ENCODE measurements around the gene PLXNA2. TPM values are rescaled to one million over a fixed set of nuclear protein-coding genes. Genes with fewer than 3 reads are reported as not detected.

The PLXNA2 gene
- total RNA-seq, 1 experiment from 2014 or later: 10.2 TPM

- no peak overlapping the region for H3K4me3 ChIP-seq
- no peaks in the 10 kb centered on the region for H3K27me3 ChIP-seq (ENCODE audit: insufficient read depth, low read depth)
- H3K4me1 ChIP-seq (replicated peaks; ENCODE audit: insufficient read depth): peaks cover 29% of the 10 kb centered on the region
- H2AFZ ChIP-seq: no peak overlapping the region
- TF ChIP-seq EZH2 (IDR thresholded peaks at IDR 0.05; ENCODE audit: low read depth) (no peak), CTCF (conservative IDR thresholded peaks at IDR 0.05) (no peak)
- H3K9me3 ChIP-seq (ENCODE audit: insufficient read depth, low read depth): no peaks in the 10 kb centered on the region
- H3K9me2 ChIP-seq (ENCODE audit: insufficient read depth): no peaks in the 10 kb centered on the region
- H3K79me2 ChIP-seq (ENCODE audit: low read depth): peaks cover 9% of the 10 kb centered on the region; the same call in 1 of the 2 replicates
- no peaks in the 10 kb centered on the region for H4K20me1 ChIP-seq (ENCODE audit: insufficient read depth)
- POLR2A ChIA-PET (ENCODE audit: unreplicated experiment): no interaction called here
- DNase-seq: no peak
- intact Hi-C loops (cut with micrococcal nuclease; ENCODE audit: unreplicated experiment): no loop called here
- no TSS peak for BruUV-seq (replicated peaks)
- no peaks in the 10 kb centered on the region for H3K36me3 ChIP-seq (ENCODE audit: low read depth)
- peaks cover 21% of the 10 kb centered on the region for H3F3A ChIP-seq (ENCODE audit: insufficient read depth, low read depth)
- CTCF ChIA-PET: interaction anchor here (0.6 to 1.5 kb wide), 3 partner anchors 21 to 684 kb away, joined by 3 to 7 read pairs (median 5); no protein-coding TSS in a partner anchor
- H3K27ac ChIP-seq: no peak overlapping the region
- no peak overlapping the region for H3K4me2 ChIP-seq
Observed at GRCh38 chr1:208153386-208153785, 90.8 kb downstream of the PLXNA2 start.

- intact Hi-C loops (cut with micrococcal nuclease; ENCODE audit: unreplicated experiment): no loop called here
- ChIA-PET POLR2A (ENCODE audit: unreplicated experiment) (no interaction called here), CTCF (interaction anchor here (0.8 kb wide), 1 partner anchor 12 kb away, joined by 3 read pairs; no protein-coding TSS in a partner anchor)
- Histone ChIP-seq H3K4me1 (replicated peaks; ENCODE audit: insufficient read depth) (peaks cover 29% of the 10 kb centered on the region), H3F3A (ENCODE audit: insufficient read depth, low read depth) (peaks cover 21% of the 10 kb centered on the region), H3K9me2 (ENCODE audit: insufficient read depth) (no peaks in the 10 kb centered on the region), H3K4me2 (no peak overlapping the region), H2AFZ (no peak overlapping the region), H3K9me3 (ENCODE audit: insufficient read depth, low read depth) (no peaks in the 10 kb centered on the region), H3K27ac (no peak overlapping the region), H3K27me3 (ENCODE audit: insufficient read depth, low read depth) (no peaks in the 10 kb centered on the region), H3K79me2 (ENCODE audit: low read depth) (peaks cover 9% of the 10 kb centered on the region; the same call in 1 of the 2 replicates), H4K20me1 (ENCODE audit: insufficient read depth) (no peaks in the 10 kb centered on the region), H3K4me3 (no peak overlapping the region), H3K36me3 (ENCODE audit: low read depth) (no peaks in the 10 kb centered on the region)
- BruUV-seq (replicated peaks): no TSS peak
- TF ChIP-seq CTCF (conservative IDR thresholded peaks at IDR 0.05) (no peak), EZH2 (IDR thresholded peaks at IDR 0.05; ENCODE audit: low read depth) (no peak)
- DNase-seq: no peak
Observed at GRCh38 chr1:208151728-208152598, 92.2 kb downstream of the PLXNA2 start.

GRCh38 chr1:208150833-208151458 is 93.2 kb downstream of the PLXNA2 start:
- no peak overlapping the region for H2AFZ ChIP-seq
- H4K20me1 ChIP-seq (ENCODE audit: insufficient read depth): no peaks in the 10 kb centered on the region
- ChIA-PET POLR2A (ENCODE audit: unreplicated experiment) (no interaction called here), CTCF (interaction anchor here (0.8 kb wide), 1 partner anchor 11 kb away, joined by 3 read pairs; no protein-coding TSS in a partner anchor)
- H3F3A ChIP-seq (ENCODE audit: insufficient read depth, low read depth): peaks cover 16% of the 10 kb centered on the region
- peaks cover 9% of the 10 kb centered on the region; the same call in 1 of the 2 replicates for H3K79me2 ChIP-seq (ENCODE audit: low read depth)
- H3K4me1 ChIP-seq (replicated peaks; ENCODE audit: insufficient read depth): peaks cover 26% of the 10 kb centered on the region
- no peak overlapping the region for H3K4me2 ChIP-seq
- no peak overlapping the region for H3K4me3 ChIP-seq
- intact Hi-C loops (cut with micrococcal nuclease; ENCODE audit: unreplicated experiment): no loop called here
- no peak overlapping the region for H3K27ac ChIP-seq
- H3K36me3 ChIP-seq (ENCODE audit: low read depth): no peaks in the 10 kb centered on the region
- DNase-seq: no peak
- H3K9me3 ChIP-seq (ENCODE audit: insufficient read depth, low read depth): no peaks in the 10 kb centered on the region
- no peaks in the 10 kb centered on the region for H3K27me3 ChIP-seq (ENCODE audit: insufficient read depth, low read depth)
- BruUV-seq (replicated peaks): no TSS peak
- TF ChIP-seq CTCF (conservative IDR thresholded peaks at IDR 0.05): no peak
- no peaks in the 10 kb centered on the region for H3K9me2 ChIP-seq (ENCODE audit: insufficient read depth)

Measured in PC-9 (cell line).